Loucy (cell line): ENCODE data around the gene SMG1.
"Not testable (repeated sequence)": the region's sequence is repeated elsewhere in the genome, so short reads cannot be mapped to it uniquely, and the experiment has no call there.

Experiments
- CTCF ChIP-seq: fragments of 200-600 bp; sonication (generic); conservative IDR thresholded peaks from 2 replicates; pipeline ENCODE4 v1.5.1; 2014; ENCODE audit warnings: mild to moderate bottlenecking, antibody characterized with exemption, low read length
- EZH2phosphoT487 ChIP-seq: fragments of 200-600 bp; IDR thresholded peaks from 2 replicates; pipeline ENCODE4 v1.6.1; 2018; ENCODE audit warnings: antibody characterized with exemption, mild to moderate bottlenecking, moderate library complexity, borderline replicate concordance

DNA sequence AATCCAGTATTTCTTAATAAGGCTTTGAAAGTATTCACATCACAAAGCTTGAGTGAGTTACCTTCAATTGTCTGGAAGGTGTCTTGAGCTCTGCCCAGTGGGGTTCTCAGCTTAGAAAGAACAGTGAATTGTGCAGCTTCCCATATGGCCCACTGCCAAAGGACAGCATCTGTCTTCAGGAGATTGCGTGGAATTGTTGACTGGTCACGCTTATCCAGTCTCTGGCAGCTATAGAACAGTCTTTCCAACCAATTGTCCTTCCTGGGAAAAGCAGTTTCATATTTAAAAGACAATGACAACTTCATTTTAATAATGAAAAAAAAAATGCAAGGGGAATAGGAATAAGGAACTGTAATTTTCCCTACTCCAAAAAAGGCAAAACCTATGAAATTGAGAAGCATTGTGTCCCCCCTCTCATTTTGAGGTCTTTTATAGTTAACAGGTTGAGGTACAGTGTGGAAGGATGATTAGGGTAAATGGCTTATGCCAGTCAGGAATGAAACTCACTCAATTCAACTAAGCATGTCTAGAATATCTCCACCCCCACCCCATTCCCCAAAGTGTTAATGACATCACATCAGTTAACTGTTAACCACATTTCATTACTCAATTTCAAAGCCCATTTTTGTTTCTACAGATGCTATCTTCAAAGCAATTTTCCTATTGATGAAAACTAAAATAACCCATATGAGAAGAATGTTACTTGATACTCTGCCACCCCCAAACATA is 57.0 kb downstream of the SMG1 start:
- not testable (repeated sequence) for TF ChIP-seq CTCF, EZH2phosphoT487
